Endothelial cell (in vitro differentiated cells): Measurements from ENCODE around the gene PPP2R2B. TPM values are rescaled to one million over a fixed set of nuclear protein-coding genes. Genes with fewer than 3 reads are reported as not detected.

Experiments used
- DNase-seq: peaks from one replicate; pipeline ENCODE4 v3.0.0; 2021; ENCODE audit warnings: low spot score
- H3K27ac Mint-ChIP-seq: one replicate; pipeline ENCODE4 v1.8.0; 2021; ENCODE audit warnings: mixed read lengths, inconsistent platforms; ENCODE audit not compliant: unreplicated experiment
- H3K27me3 Mint-ChIP-seq: one replicate; pipeline ENCODE4 v1.8.0; 2021; ENCODE audit warnings: mild to moderate bottlenecking, moderate library complexity, mixed read lengths, inconsistent platforms; ENCODE audit not compliant: unreplicated experiment
- H3K36me3 Mint-ChIP-seq: one replicate; pipeline ENCODE4 v1.8.0; 2021; ENCODE audit warnings: mild to moderate bottlenecking, low read depth, mixed read lengths, inconsistent platforms; ENCODE audit not compliant: unreplicated experiment
- H3K4me1 Mint-ChIP-seq: one replicate; pipeline ENCODE4 v1.8.0; 2021; ENCODE audit warnings: mild to moderate bottlenecking, mixed read lengths, inconsistent platforms; ENCODE audit not compliant: unreplicated experiment
- H3K4me3 Mint-ChIP-seq: one replicate; pipeline ENCODE4 v1.8.0; 2021; ENCODE audit warnings: mild to moderate bottlenecking, mixed read lengths, inconsistent platforms; ENCODE audit not compliant: unreplicated experiment
- H3K9me3 Mint-ChIP-seq: one replicate; pipeline ENCODE4 v1.8.0; 2021; ENCODE audit warnings: mixed read lengths, inconsistent platforms; ENCODE audit not compliant: unreplicated experiment
- total RNA-seq: library from RNA; stranded (reverse); fragmentation: NEBNext Ultra II Directional; extraction: Animal tissue kit (Norgen Biotek cat#: 25700); gene quantifications from one replicate; pipeline ENCODE4 v1.2.1, GENCODE V29; 2021; ENCODE audit not compliant: unreplicated experiment
- TF ChIP-seq, protein P1 (sequence below): fragments of 200-600 bp; sonication (generic); IDR thresholded peaks from one replicate; pipeline ENCODE4 v1.5.0; 2021; ENCODE audit warnings: antibody characterized with exemption; ENCODE audit not compliant: unreplicated experiment

The PPP2R2B gene
- total RNA-seq, 1 donor from 2014 or later, result 0.59 TPM

DNA sequence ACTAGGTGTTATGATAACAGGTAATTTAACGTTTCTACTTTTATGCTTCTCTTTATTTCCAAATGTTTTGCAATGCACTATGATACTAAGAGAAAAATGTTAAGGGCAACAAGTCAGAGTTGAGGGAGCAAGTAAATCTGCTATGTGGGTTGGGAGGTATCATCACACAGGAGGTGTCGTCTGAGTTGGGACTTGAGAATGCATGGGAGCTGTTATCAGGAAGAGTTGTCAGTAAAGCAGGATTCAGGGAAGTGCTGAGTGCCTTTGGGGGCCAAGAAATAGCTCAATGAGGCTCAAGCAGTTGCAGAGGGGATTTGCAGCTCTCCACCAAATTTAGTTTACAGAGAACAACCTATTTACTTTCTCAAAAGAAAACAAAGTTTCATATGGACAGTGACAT lies 108.0 kb downstream of the PPP2R2B start:
- DNase-seq, result no peak
- Mint-ChIP-seq H3K4me1 (no peaks in the 10 kb centered on the region), H3K4me3 (peak overlapping the region; percentile 16), H3K36me3 (no peaks in the 10 kb centered on the region), H3K9me3 (no peaks in the 10 kb centered on the region), H3K27ac (no peak overlapping the region), H3K27me3 (no peaks in the 10 kb centered on the region)
- TF ChIP-seq, protein P1, sequence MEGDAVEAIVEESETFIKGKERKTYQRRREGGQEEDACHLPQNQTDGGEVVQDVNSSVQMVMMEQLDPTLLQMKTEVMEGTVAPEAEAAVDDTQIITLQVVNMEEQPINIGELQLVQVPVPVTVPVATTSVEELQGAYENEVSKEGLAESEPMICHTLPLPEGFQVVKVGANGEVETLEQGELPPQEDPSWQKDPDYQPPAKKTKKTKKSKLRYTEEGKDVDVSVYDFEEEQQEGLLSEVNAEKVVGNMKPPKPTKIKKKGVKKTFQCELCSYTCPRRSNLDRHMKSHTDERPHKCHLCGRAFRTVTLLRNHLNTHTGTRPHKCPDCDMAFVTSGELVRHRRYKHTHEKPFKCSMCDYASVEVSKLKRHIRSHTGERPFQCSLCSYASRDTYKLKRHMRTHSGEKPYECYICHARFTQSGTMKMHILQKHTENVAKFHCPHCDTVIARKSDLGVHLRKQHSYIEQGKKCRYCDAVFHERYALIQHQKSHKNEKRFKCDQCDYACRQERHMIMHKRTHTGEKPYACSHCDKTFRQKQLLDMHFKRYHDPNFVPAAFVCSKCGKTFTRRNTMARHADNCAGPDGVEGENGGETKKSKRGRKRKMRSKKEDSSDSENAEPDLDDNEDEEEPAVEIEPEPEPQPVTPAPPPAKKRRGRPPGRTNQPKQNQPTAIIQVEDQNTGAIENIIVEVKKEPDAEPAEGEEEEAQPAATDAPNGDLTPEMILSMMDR, result no peak

DNA sequence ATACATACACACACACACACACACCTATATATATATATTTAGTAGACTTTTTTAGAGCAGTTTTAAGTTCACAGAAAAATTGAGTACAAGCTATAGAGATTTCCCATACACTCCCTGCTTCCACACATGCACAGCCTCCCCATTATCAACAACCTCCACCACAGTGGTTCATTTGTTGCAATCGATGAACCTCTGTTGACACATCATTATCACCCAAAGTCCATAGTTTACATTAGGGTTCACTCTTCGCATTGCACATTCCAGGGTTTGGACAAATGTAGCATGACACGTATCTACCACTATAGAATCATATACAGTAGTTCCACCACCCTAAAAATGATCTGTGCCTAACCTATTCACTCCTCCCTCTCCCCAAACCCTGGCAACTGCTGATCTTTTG lies 111.0 kb downstream of the PPP2R2B start:
- Mint-ChIP-seq H3K9me3 (no peaks in the 10 kb centered on the region), H3K36me3 (no peaks in the 10 kb centered on the region), H3K4me1 (no peaks in the 10 kb centered on the region), H3K4me3 (no peak overlapping the region), H3K27ac (no peak overlapping the region), H3K27me3 (no peaks in the 10 kb centered on the region)
- TF ChIP-seq, protein P1, result no peak
- no peak for DNase-seq

DNA sequence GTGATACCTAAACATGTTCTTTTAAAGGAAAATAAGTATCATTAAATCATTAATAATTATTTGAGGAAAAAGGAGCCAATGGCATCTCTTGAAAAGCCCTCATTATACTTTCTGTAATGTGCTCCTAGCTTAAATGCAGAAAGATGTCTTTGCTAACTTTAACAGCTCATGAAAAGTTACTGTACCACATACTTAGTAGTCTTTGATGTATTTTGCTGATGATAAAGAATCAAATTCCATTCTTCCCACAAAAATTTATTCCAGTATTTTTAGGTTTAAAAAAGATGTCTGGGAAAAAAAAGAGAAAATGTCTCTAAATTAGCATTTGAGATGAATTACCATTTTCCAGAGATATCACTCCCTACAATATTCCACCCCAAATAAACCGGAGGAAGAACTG lies 112.5 kb downstream of the PPP2R2B start:
- no peak for DNase-seq
- Mint-ChIP-seq H3K4me1 (no peaks in the 10 kb centered on the region), H3K36me3 (no peaks in the 10 kb centered on the region), H3K9me3 (no peaks in the 10 kb centered on the region), H3K27ac (no peak overlapping the region), H3K4me3 (no peak overlapping the region), H3K27me3 (no peaks in the 10 kb centered on the region)
- TF ChIP-seq, protein P1, result no peak

DNA sequence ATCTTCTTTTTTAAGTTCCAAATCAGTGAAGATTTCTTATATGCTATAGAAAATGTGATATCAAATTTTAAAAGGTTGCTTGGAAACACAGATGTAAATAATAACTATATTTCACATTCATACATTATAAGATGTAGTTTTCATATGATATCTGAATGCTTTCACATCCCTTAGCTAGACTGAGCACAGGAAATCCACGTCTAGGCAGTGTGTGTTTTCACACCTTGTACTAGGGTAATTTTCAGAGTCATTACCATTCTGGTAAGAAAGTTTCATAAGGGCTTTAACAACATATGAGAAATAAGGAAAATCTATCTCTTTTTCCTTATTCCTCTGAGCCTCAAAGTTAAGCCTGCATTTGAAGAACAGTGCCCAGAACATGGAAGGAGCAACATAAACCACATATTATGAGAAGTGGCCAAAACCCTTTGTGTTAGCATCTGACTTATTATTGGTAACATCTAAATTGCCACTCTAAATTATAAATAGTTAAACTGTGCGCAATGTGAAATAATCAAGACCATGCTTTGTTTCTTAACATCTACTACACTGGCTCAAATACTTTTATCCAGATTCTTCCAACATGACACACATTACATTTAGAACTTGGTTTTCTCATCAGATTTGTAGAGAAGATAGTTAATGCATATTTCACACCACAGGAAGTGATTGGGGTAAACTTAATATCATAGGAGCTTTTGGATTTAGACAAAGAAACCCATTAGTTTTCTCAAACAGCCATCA lies 113.3 kb downstream of the PPP2R2B start:
- no peak overlapping the region for H3K27ac Mint-ChIP-seq
- no peaks in the 10 kb centered on the region for H3K36me3 Mint-ChIP-seq
- H3K9me3 Mint-ChIP-seq, result no peaks in the 10 kb centered on the region

DNA sequence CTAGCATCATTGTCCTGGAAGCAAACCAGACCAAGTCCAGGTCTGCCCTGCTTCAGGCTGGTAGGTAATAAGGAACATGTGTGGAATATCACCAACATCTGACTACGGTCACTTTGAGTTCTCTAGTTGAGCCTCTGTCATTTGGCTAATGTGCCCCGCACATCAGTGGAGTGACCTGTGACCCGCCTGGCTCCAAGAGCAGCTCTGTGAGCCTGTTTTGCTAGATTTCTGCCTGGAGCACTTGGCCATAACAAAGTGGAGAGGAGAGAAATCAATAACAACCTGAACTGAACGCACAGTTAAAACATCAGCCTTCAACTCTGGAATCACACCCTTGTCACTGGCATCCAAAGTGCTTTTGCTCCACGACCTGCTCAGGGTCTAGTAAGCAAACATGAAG lies 115.7 kb downstream of the PPP2R2B start:
- Mint-ChIP-seq H3K27ac (no peak overlapping the region), H3K4me3 (no peak overlapping the region), H3K4me1 (no peaks in the 10 kb centered on the region), H3K9me3 (no peaks in the 10 kb centered on the region), H3K27me3 (no peaks in the 10 kb centered on the region), H3K36me3 (no peaks in the 10 kb centered on the region)
- no peak for DNase-seq
- TF ChIP-seq, protein P1, result no peak

More for the DNA sequence above, 113.3 kb downstream of the PPP2R2B start:
- no peak for DNase-seq
- TF ChIP-seq, protein P1, result no peak
- Mint-ChIP-seq H3K27me3 (no peaks in the 10 kb centered on the region), H3K4me3 (no peak overlapping the region), H3K4me1 (no peaks in the 10 kb centered on the region)
